ENCODE measurements around the gene RIIAD1.

The RIIAD1 gene

GRCh38 chr1:151721788-151722510 is 627 bp downstream of the RIIAD1 start:
- TF ChIP-seq, protein P1, sequence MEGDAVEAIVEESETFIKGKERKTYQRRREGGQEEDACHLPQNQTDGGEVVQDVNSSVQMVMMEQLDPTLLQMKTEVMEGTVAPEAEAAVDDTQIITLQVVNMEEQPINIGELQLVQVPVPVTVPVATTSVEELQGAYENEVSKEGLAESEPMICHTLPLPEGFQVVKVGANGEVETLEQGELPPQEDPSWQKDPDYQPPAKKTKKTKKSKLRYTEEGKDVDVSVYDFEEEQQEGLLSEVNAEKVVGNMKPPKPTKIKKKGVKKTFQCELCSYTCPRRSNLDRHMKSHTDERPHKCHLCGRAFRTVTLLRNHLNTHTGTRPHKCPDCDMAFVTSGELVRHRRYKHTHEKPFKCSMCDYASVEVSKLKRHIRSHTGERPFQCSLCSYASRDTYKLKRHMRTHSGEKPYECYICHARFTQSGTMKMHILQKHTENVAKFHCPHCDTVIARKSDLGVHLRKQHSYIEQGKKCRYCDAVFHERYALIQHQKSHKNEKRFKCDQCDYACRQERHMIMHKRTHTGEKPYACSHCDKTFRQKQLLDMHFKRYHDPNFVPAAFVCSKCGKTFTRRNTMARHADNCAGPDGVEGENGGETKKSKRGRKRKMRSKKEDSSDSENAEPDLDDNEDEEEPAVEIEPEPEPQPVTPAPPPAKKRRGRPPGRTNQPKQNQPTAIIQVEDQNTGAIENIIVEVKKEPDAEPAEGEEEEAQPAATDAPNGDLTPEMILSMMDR (IDR thresholded peaks at IDR 0.05; ENCODE audit: insufficient read depth, low read length) = no peak
- TF ChIP-seq GABPA (IDR thresholded peaks at IDR 0.05; ENCODE audit: low read depth) = no peak
- TF ChIP-seq, protein P2, sequence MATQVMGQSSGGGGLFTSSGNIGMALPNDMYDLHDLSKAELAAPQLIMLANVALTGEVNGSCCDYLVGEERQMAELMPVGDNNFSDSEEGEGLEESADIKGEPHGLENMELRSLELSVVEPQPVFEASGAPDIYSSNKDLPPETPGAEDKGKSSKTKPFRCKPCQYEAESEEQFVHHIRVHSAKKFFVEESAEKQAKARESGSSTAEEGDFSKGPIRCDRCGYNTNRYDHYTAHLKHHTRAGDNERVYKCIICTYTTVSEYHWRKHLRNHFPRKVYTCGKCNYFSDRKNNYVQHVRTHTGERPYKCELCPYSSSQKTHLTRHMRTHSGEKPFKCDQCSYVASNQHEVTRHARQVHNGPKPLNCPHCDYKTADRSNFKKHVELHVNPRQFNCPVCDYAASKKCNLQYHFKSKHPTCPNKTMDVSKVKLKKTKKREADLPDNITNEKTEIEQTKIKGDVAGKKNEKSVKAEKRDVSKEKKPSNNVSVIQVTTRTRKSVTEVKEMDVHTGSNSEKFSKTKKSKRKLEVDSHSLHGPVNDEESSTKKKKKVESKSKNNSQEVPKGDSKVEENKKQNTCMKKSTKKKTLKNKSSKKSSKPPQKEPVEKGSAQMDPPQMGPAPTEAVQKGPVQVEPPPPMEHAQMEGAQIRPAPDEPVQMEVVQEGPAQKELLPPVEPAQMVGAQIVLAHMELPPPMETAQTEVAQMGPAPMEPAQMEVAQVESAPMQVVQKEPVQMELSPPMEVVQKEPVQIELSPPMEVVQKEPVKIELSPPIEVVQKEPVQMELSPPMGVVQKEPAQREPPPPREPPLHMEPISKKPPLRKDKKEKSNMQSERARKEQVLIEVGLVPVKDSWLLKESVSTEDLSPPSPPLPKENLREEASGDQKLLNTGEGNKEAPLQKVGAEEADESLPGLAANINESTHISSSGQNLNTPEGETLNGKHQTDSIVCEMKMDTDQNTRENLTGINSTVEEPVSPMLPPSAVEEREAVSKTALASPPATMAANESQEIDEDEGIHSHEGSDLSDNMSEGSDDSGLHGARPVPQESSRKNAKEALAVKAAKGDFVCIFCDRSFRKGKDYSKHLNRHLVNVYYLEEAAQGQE (IDR thresholded peaks at IDR 0.05; ENCODE audit: insufficient replicate concordance, low read depth) = no peak
- TF ChIP-seq POLR2AphosphoS5 (IDR thresholded peaks at IDR 0.05; ENCODE audit: low read depth) = no peak
- TF ChIP-seq SPI1 (IDR thresholded peaks at IDR 0.05; ENCODE audit: borderline replicate concordance, low read depth) = no peak
- no peak overlapping the region for H3K27ac ChIP-seq (replicated peaks)
- 0 out of 2 replicates have a peak overlapping the region, but pooled peaks have one; percentile 5 for H3K4me3 ChIP-seq (replicated peaks; ENCODE audit: insufficient read depth, low read length)
- DNase-seq (ENCODE audit: low read depth in 1 of 2, low spot score in 1 of 2) = no peak
- peaks cover 49% of the 10 kb centered on the region for H3K27me3 ChIP-seq (ENCODE audit: insufficient read depth, poor library complexity, severe bottlenecking)

- DNase-seq (ENCODE audit: low read depth in 1 of 2, low spot score in 1 of 2) = no peak
- Histone ChIP-seq H3K27me3 (ENCODE audit: insufficient read depth, poor library complexity, severe bottlenecking) (peaks cover 35% of the 10 kb centered on the region), H3K27ac (replicated peaks) (no peak overlapping the region), H3K4me3 (replicated peaks; ENCODE audit: insufficient read depth, low read length) (no peak overlapping the region)
- TF ChIP-seq, protein P1 (IDR thresholded peaks at IDR 0.05; ENCODE audit: insufficient read depth, low read length) = no peak
These were observed 2.5 kb downstream of the RIIAD1 start for GRCh38 chr1:151723726-151724370.

- no peak overlapping the region for H3K4me3 ChIP-seq (replicated peaks; ENCODE audit: insufficient read depth, low read length)
- H3K27ac ChIP-seq (replicated peaks) = no peak overlapping the region
- peaks cover 8% of the 10 kb centered on the region for H3K27me3 ChIP-seq (ENCODE audit: insufficient read depth, poor library complexity, severe bottlenecking)
- DNase-seq (ENCODE audit: low read depth in 1 of 2, low spot score in 1 of 2) = no peak
- TF ChIP-seq, protein P2 (IDR thresholded peaks at IDR 0.05; ENCODE audit: insufficient replicate concordance, low read depth) = no peak
- TF ChIP-seq POLR2AphosphoS5 (IDR thresholded peaks at IDR 0.05; ENCODE audit: low read depth) (no peak), GABPA (IDR thresholded peaks at IDR 0.05; ENCODE audit: low read depth) (no peak), SPI1 (IDR thresholded peaks at IDR 0.05; ENCODE audit: borderline replicate concordance, low read depth) (no peak)
- TF ChIP-seq, protein P1 (IDR thresholded peaks at IDR 0.05; ENCODE audit: insufficient read depth, low read length) = no peak
These were observed 7.1 kb downstream of the RIIAD1 start for GRCh38 chr1:151728151-151729054.

Measured in HL-60 (cell line).